ENCODE data around the gene ZBTB6. TPM values are rescaled to one million over a fixed set of nuclear protein-coding genes. Genes with fewer than 3 reads are reported as not detected.

Gene ZBTB6
- total and polyA plus RNA-seq, 2 of the 13 experiments (the other 11 are each of a cell fraction or from before 2014, with no cell fraction given) = 3.7 to 7.1 TPM

DNA sequence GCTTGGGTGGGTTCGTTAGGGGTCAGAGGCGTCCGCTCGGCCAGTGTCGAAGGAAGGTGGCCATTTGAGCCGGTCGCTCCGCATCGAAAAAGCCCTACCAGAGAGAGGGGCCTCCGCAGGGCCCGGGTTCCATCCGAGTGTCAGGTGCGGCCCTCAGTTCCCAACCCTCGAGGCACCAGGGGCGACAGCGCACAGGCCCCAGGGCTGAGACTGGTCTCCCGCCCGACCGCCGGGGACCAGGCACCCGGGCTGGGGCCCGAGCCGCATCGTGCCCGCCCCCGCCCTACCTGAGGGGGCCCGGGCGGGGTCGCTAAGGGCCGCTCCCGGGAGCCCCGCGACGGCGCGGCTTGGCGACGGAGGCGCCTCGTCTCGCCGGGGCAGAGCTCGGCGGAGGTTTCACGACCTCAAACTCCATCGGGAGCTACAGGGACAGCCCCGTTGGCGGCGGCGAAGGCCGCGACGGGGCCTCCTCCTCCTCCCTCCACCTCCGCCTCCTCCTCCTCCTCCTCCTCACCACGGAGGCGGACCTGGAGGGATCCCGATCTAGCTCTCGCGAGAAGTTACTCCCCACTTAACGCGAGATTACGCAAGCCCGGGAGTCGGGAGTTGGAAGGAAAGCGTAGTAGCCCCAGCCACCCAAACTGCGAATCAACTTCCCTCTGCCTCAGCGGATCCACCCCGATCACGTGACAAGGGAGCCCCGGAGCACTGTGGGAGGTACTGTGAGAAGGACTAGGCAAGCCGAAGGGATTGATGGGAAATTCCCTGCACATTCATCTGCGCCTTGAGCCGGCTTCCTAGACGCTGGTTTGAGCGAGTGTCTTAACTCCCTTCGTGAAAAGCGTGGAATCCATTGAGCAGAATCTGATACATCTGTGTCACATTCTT, 8.1 kb downstream of the ZBTB6 start, which contains the start of gene RC3H2 (continued):
- TF ChIP-seq SP140L (CRISPR knock-in tag; IDR thresholded peaks at IDR 0.05; ENCODE audit: borderline replicate concordance) = no peak
- TF ChIP-seq POGZ (CRISPR knock-in tag; IDR thresholded peaks at IDR 0.05) = peak; percentile 99
- TF ChIP-seq BHLHE40 (IDR thresholded peaks at IDR 0.05; ENCODE audit: low read length) = peak; percentile 93
- TF ChIP-seq ZBTB46 (CRISPR knock-in tag; IDR thresholded peaks at IDR 0.05; ENCODE audit: borderline replicate concordance) = no peak
- TF ChIP-seq, protein P1, sequence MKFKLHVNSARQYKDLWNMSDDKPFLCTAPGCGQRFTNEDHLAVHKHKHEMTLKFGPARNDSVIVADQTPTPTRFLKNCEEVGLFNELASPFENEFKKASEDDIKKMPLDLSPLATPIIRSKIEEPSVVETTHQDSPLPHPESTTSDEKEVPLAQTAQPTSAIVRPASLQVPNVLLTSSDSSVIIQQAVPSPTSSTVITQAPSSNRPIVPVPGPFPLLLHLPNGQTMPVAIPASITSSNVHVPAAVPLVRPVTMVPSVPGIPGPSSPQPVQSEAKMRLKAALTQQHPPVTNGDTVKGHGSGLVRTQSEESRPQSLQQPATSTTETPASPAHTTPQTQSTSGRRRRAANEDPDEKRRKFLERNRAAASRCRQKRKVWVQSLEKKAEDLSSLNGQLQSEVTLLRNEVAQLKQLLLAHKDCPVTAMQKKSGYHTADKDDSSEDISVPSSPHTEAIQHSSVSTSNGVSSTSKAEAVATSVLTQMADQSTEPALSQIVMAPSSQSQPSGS (CRISPR knock-in tag; IDR thresholded peaks at IDR 0.05) = no peak; the same call in 1 of the 2 replicates
- peak; percentile 81; the same call in 1 of the 2 replicates for TF ChIP-seq ARID4A (CRISPR knock-in tag; IDR thresholded peaks at IDR 0.05; ENCODE audit: borderline replicate concordance)
- peak; percentile 74; the same call in 1 of the 2 replicates for TF ChIP-seq ZNF580 (CRISPR knock-in tag; IDR thresholded peaks at IDR 0.05; ENCODE audit: borderline replicate concordance, low read depth)
- TF ChIP-seq ZXDC (CRISPR knock-in tag; IDR thresholded peaks at IDR 0.05) = no peak; the same call in 1 of the 2 replicates
- TF ChIP-seq ZEB1 (IDR thresholded peaks at IDR 0.05; ENCODE audit: insufficient replicate concordance, low read depth) = no peak
- no peak for TF ChIP-seq STAT5B (CRISPR knock-in tag; IDR thresholded peaks at IDR 0.05)
- peak; percentile 63 for TF ChIP-seq ZFP91 (CRISPR knock-in tag; IDR thresholded peaks at IDR 0.05; ENCODE audit: borderline replicate concordance)

Measured in HepG2 (cell line).